KMS-11 (cell line): ENCODE measurements around the gene ERICH4.

Experiments
- H2AFZ ChIP-seq: fragments of 200-600 bp; sonication (generic); 2 replicates; pipeline ENCODE4 v1.6.1; 2016; ENCODE audit warnings: antibody characterized with exemption, mixed run types, low read depth
- H3K27ac ChIP-seq: fragments of 200-600 bp; sonication (generic); 2 replicates; pipeline ENCODE4 v1.6.1; 2016; ENCODE audit warnings: mild to moderate bottlenecking, mixed run types
- H3K27me3 ChIP-seq: fragments of 200-600 bp; sonication (generic); 2 replicates; pipeline ENCODE4 v1.6.1; 2017; ENCODE audit warnings: mild to moderate bottlenecking, low read depth, mixed run types, moderate library complexity; ENCODE audit not compliant: insufficient read depth
- H3K36me3 ChIP-seq: fragments of 200-600 bp; sonication (generic); 2 replicates; pipeline ENCODE4 v1.6.1; 2017; ENCODE audit warnings: mild to moderate bottlenecking, mixed run types; ENCODE audit not compliant: insufficient read depth
- H3K4me1 ChIP-seq: fragments of 200-600 bp; sonication (generic); 2 replicates; pipeline ENCODE4 v1.6.1; 2016; ENCODE audit warnings: mild to moderate bottlenecking, low read depth, mixed run types; ENCODE audit not compliant: poor library complexity, severe bottlenecking
- H3K4me2 ChIP-seq: fragments of 200-600 bp; sonication (generic); 2 replicates; pipeline ENCODE4 v1.7.0; 2016; ENCODE audit warnings: mild to moderate bottlenecking, mixed run types
- H3K4me3 ChIP-seq: fragments of 200-600 bp; sonication (generic); IDR thresholded peaks from 2 replicates; pipeline ENCODE4 v1.6.1; 2017; ENCODE audit warnings: low read depth, low read length, mixed read lengths; ENCODE audit not compliant: insufficient read depth
- H3K79me2 ChIP-seq: fragments of 200-600 bp; sonication (generic); 2 replicates; pipeline ENCODE4 v1.6.1; 2016; ENCODE audit warnings: low read depth, mixed run types; ENCODE audit not compliant: insufficient read depth
- H3K9ac ChIP-seq: fragments of 200-600 bp; sonication (generic); 2 replicates; pipeline ENCODE4 v1.6.1; 2016; ENCODE audit warnings: mild to moderate bottlenecking, mixed run types
- H4K20me1 ChIP-seq: fragments of 200-600 bp; sonication (generic); 2 replicates; pipeline ENCODE4 v1.6.1; 2016; ENCODE audit warnings: mild to moderate bottlenecking, mixed run types; ENCODE audit not compliant: insufficient read depth
- TF ChIP-seq, protein P1 (sequence below): fragments of 200-600 bp; sonication (generic); conservative IDR thresholded peaks from 2 replicates; pipeline ENCODE4 v1.6.1; 2017; ENCODE audit warnings: low read depth, mild to moderate bottlenecking, antibody characterized with exemption, low read length, moderate library complexity, mixed read lengths

ERICH4 gene

GRCh38 chr19:41449079-41449864, 6.3 kb downstream of the ERICH4 start:
- Histone ChIP-seq H3K4me3 (no peak overlapping the region), H2AFZ (peak overlapping the region; percentile 63)

GRCh38 chr19:41449865-41450178, 6.9 kb downstream of the ERICH4 start:
- H3K9ac ChIP-seq: no peak overlapping the region
- H3K4me1 ChIP-seq: peaks cover 9% of the 10 kb centered on the region
- H3K4me3 ChIP-seq: no peak overlapping the region
- peak overlapping the region; percentile 43; the same call in 1 of the 2 replicates for H3K4me2 ChIP-seq
- TF ChIP-seq, protein P1, sequence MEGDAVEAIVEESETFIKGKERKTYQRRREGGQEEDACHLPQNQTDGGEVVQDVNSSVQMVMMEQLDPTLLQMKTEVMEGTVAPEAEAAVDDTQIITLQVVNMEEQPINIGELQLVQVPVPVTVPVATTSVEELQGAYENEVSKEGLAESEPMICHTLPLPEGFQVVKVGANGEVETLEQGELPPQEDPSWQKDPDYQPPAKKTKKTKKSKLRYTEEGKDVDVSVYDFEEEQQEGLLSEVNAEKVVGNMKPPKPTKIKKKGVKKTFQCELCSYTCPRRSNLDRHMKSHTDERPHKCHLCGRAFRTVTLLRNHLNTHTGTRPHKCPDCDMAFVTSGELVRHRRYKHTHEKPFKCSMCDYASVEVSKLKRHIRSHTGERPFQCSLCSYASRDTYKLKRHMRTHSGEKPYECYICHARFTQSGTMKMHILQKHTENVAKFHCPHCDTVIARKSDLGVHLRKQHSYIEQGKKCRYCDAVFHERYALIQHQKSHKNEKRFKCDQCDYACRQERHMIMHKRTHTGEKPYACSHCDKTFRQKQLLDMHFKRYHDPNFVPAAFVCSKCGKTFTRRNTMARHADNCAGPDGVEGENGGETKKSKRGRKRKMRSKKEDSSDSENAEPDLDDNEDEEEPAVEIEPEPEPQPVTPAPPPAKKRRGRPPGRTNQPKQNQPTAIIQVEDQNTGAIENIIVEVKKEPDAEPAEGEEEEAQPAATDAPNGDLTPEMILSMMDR: no peak
- no peaks in the 10 kb centered on the region for H4K20me1 ChIP-seq
- H3K27me3 ChIP-seq: peaks cover 5% of the 10 kb centered on the region; the same call in 1 of the 2 replicates
- no peaks in the 10 kb centered on the region for H3K79me2 ChIP-seq
- no peak overlapping the region for H3K27ac ChIP-seq
- peak overlapping the region; percentile 63; the same call in 1 of the 2 replicates for H2AFZ ChIP-seq
- no peaks in the 10 kb centered on the region for H3K36me3 ChIP-seq

More at GRCh38 chr19:41449079-41449864, 6.3 kb downstream of the ERICH4 start:
- TF ChIP-seq, protein P1: peak; percentile 99
- Histone ChIP-seq H3K4me1 (peaks cover 9% of the 10 kb centered on the region), H4K20me1 (no peaks in the 10 kb centered on the region), H3K27me3 (peaks cover 5% of the 10 kb centered on the region; the same call in 1 of the 2 replicates), H3K36me3 (no peaks in the 10 kb centered on the region), H3K4me2 (peak overlapping the region; percentile 43; the same call in 1 of the 2 replicates), H3K79me2 (no peaks in the 10 kb centered on the region), H3K9ac (no peak overlapping the region), H3K27ac (no peak overlapping the region)

DNA sequence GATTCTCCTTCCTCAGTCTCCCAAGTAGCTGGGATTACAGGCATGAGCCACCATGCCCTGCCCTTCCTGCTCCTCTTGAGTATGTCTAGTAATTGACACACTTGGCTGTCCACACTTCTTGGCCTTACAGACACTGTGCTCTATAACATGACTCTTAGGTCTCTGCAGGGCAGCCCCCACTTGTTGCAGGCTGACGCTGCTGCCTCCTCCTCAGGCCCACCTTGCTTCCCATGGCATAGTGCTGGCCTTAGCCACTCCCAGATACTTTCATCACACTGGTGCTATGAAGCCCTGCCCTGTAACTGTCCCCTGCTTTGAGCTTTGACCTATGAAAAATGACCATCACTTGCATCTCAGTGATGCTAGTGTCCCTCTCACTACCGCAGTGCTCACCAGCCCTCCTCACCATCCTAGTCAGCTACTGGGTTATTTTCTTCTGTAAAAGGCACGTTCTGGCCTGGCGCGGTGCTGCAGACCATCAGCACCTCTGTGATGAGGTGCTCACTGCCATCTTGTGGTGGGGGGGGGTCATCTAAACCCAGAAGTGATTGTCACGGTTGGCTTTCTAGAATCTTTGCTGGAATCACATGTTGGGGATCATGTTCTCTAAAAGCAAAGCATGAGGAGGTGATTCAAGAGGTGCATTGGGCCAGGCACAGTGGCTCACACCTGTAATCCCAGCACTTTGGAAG, 9.8 kb downstream of the ERICH4 start:
- Histone ChIP-seq H3K27ac (no peak overlapping the region), H3K79me2 (no peaks in the 10 kb centered on the region), H2AFZ (no peak overlapping the region), H3K9ac (no peak overlapping the region), H4K20me1 (no peaks in the 10 kb centered on the region), H3K4me1 (peaks cover 35% of the 10 kb centered on the region), H3K4me3 (no peak overlapping the region), H3K27me3 (peaks cover 5% of the 10 kb centered on the region; the same call in 1 of the 2 replicates), H3K4me2 (no peak overlapping the region), H3K36me3 (no peaks in the 10 kb centered on the region)
- TF ChIP-seq, protein P1: no peak

- Histone ChIP-seq H3K27me3 (no peaks in the 10 kb centered on the region), H3K27ac (no peak overlapping the region), H3K79me2 (no peaks in the 10 kb centered on the region), H4K20me1 (no peaks in the 10 kb centered on the region), H3K36me3 (no peaks in the 10 kb centered on the region), H3K4me1 (peaks cover 31% of the 10 kb centered on the region), H2AFZ (no peak overlapping the region), H3K4me2 (0 out of 2 replicates have a peak overlapping the region, but pooled peaks have one; percentile 32), H3K9ac (no peak overlapping the region), H3K4me3 (no peak overlapping the region)
- TF ChIP-seq, protein P1: no peak
Measured at GRCh38 chr19:41455936-41456335, 13.0 kb downstream of the ERICH4 start.
